GM12878 (cell line): ENCODE measurements around the gene TMEM120B. TPM values are rescaled to one million over a fixed set of nuclear protein-coding genes. Genes with fewer than 3 reads are reported as not detected.
"Not testable (repeated sequence)": the region's sequence is repeated elsewhere in the genome, so short reads cannot be mapped to it uniquely, and the experiment has no call there.

ENCODE experiments used
- ATAC-seq: fragments of 200-7000 bp; cut with Tn5 transposase; 3 replicates; pipeline ENCODE4 v1.9.1; 2020; ENCODE audit warnings: mild to moderate bottlenecking, moderate library complexity
- BruUV-seq: library from RNA; stranded (reverse); fragments of 400-500 nt; replicated peaks from 2 replicates; lab custom pipeline; 2021; lab: Mats Ljungman, UMichigan
- CTCF ChIA-PET: fragments of 300-600 bp; sonication (Branson Sonifier 250); formaldehyde crosslinking; extraction: SDS; loops from one replicate; lab custom pipeline; 2021; ENCODE audit warnings: inconsistent platforms; lab: Yijun Ruan, JAX
- POLR2A ChIA-PET: fragments of 350-600 bp; formaldehyde crosslinking; extraction: SDS; loops from one replicate; lab custom pipeline; 2021; ENCODE audit warnings: inconsistent platforms; lab: Charles Lee
- RAD21 ChIA-PET: fragments of 300-600 bp; sonication (Branson Sonifier 250); formaldehyde crosslinking; loops from one replicate; lab custom pipeline; 2023; ENCODE audit warnings: antibody characterized with exemption; ENCODE audit not compliant: unreplicated experiment; lab: Charles Lee
- SMC1A ChIA-PET: fragments of 300-600 bp; sonication (Branson Sonifier 250); formaldehyde crosslinking; loops from one replicate; lab custom pipeline; 2023; ENCODE audit not compliant: unreplicated experiment, uncharacterized antibody; lab: Charles Lee
- DNase-seq: peaks from one replicate; pipeline ENCODE4 v3.0.0-alpha.2; 2011; ENCODE audit warnings: low read depth, low spot score
- FAIRE-seq: peaks from 3 replicates; lab custom pipeline; 2011; peaks lifted over from hg19 to GRCh38; lab: Jason Lieb, UNC
- H2AFZ ChIP-seq: 2 replicates; pipeline ENCODE4 v1.6.0; 2011; ENCODE audit warnings: low read depth, low read length, control low read depth; ENCODE audit not compliant: control insufficient read depth
- H3K27ac ChIP-seq: 2 replicates; pipeline ENCODE4 v1.5.1; 2011; ENCODE audit warnings: control low read depth; ENCODE audit not compliant: control insufficient read depth, insufficient read depth
- H3K27me3 ChIP-seq, 2 experiments: replicated peaks in 1 of 2; 2 replicates each; pipeline versions ENCODE4 v1.6.0 to v1.6.1; 2011; ENCODE audit warnings: low read length in 1 of 2; ENCODE audit not compliant: control insufficient read depth in 2 of 2, insufficient read depth in 2 of 2
- H3K36me3 ChIP-seq, 2 experiments: 2 replicates each; pipeline ENCODE4 v1.5.1; 2011; ENCODE audit warnings: low read length in 1 of 2; ENCODE audit not compliant: control insufficient read depth in 2 of 2, insufficient read depth in 2 of 2
- H3K4me1 ChIP-seq: 2 replicates; pipeline ENCODE4 v1.6.1; 2011; ENCODE audit warnings: mild to moderate bottlenecking, low read length, moderate library complexity, mixed read lengths; ENCODE audit not compliant: control insufficient read depth, insufficient read depth
- H3K4me2 ChIP-seq: 2 replicates; pipeline ENCODE4 v1.6.0; 2011; ENCODE audit warnings: control low read depth; ENCODE audit not compliant: control insufficient read depth, insufficient read depth
- H3K4me3 ChIP-seq: fragments of 200-600 bp; sonication (generic); 2 replicates; pipeline ENCODE4 v1.5.1; 2016
- H3K79me2 ChIP-seq: 2 replicates; pipeline ENCODE4 v1.6.0; 2011; ENCODE audit warnings: low read length; ENCODE audit not compliant: control insufficient read depth, insufficient read depth
- H3K9ac ChIP-seq: 2 replicates; pipeline ENCODE4 v1.8.0; 2011; ENCODE audit warnings: low read length, control low read depth, mixed read lengths; ENCODE audit not compliant: control insufficient read depth, insufficient read depth
- H3K9me3 ChIP-seq: replicated peaks from 3 replicates; pipeline ENCODE4 v1.5.1; 2011; ENCODE audit warnings: mild to moderate bottlenecking, low read length; ENCODE audit not compliant: control insufficient read depth, insufficient read depth
- H4K20me1 ChIP-seq: 2 replicates; pipeline ENCODE4 v1.6.0; 2011; ENCODE audit not compliant: control insufficient read depth, insufficient read depth
- ASH2L ChIP-seq: fragments of 300-600, 200-600 bp; sonication (generic); IDR thresholded peaks from 2 replicates; pipeline ENCODE4 v1.6.1; 2017; ENCODE audit warnings: low read depth, mild to moderate bottlenecking, borderline replicate concordance
- BMI1 ChIP-seq: fragments of 450-650 bp; IDR thresholded peaks from 2 replicates; pipeline ENCODE4 v1.6.1; 2016; ENCODE audit warnings: mild to moderate bottlenecking, moderate library complexity, borderline replicate concordance
- CEBPB ChIP-seq, 2 experiments: fragments of 150-350 bp in 1 of 2; IDR thresholded peaks; 2 replicates each; pipeline ENCODE4 v1.6.1; 2012 to 2014; ENCODE audit warnings: low read depth in 2 of 2, low read length in 2 of 2, borderline replicate concordance in 1 of 2, inconsistent platforms in 1 of 2
- EED ChIP-seq: sonication (generic); IDR thresholded peaks from 2 replicates; pipeline ENCODE4 v1.6.1; 2016; ENCODE audit warnings: antibody characterized with exemption, low read depth
- FOXM1 ChIP-seq: IDR thresholded peaks from 2 replicates; pipeline ENCODE4 v1.6.1; 2012; ENCODE audit warnings: low read depth, mild to moderate bottlenecking, inconsistent platforms, low read length, moderate library complexity
- GABPA ChIP-seq: IDR thresholded peaks from 2 replicates; pipeline ENCODE4 v1.6.1; 2014; ENCODE audit warnings: antibody characterized with exemption, low read depth, mild to moderate bottlenecking, inconsistent platforms
- NFIC ChIP-seq: IDR thresholded peaks from 2 replicates; pipeline ENCODE4 v1.6.1; 2012; ENCODE audit warnings: low read depth, mild to moderate bottlenecking, inconsistent platforms, low read length, moderate library complexity
- POLR2A ChIP-seq: IDR thresholded peaks from 2 replicates; pipeline ENCODE4 v1.6.1; 2011; ENCODE audit warnings: low read depth, mild to moderate bottlenecking, low read length
- POU2F2 ChIP-seq: IDR thresholded peaks from 3 replicates; pipeline ENCODE4 v1.6.1; 2011; ENCODE audit warnings: low read depth, mild to moderate bottlenecking, low read length, borderline replicate concordance
- RAD21 ChIP-seq: IDR thresholded peaks from 2 replicates; pipeline ENCODE4 v1.6.1; 2011; ENCODE audit warnings: mild to moderate bottlenecking, low read depth, low read length, moderate library complexity; ENCODE audit not compliant: insufficient read depth
- RB1 ChIP-seq: fragments of 450-650 bp; formaldehyde crosslinking; IDR thresholded peaks from 2 replicates; pipeline ENCODE4 v1.6.1; 2017; ENCODE audit warnings: mild to moderate bottlenecking, borderline replicate concordance
- RCOR1 ChIP-seq: conservative IDR thresholded peaks from 2 replicates; pipeline ENCODE4 v1.6.1; 2012; ENCODE audit warnings: low read depth, low read length, improper control_type of control experiment
- REST ChIP-seq: IDR thresholded peaks from 2 replicates; pipeline ENCODE4 v1.6.1; 2012; ENCODE audit warnings: mild to moderate bottlenecking, low read depth, low read length
- SUZ12 ChIP-seq: fragments of 200-600 bp; sonication (generic); IDR thresholded peaks from one replicate; pipeline ENCODE4 v1.6.1; 2018; ENCODE audit warnings: antibody characterized with exemption, mild to moderate bottlenecking; ENCODE audit not compliant: unreplicated experiment
- YBX1 ChIP-seq: fragments of 450-650 bp; IDR thresholded peaks from 2 replicates; pipeline ENCODE4 v1.6.1; 2016; ENCODE audit warnings: antibody characterized with exemption
- ZSCAN29 ChIP-seq: fragments of 450-650 bp; IDR thresholded peaks from 2 replicates; pipeline ENCODE4 v1.6.1; 2017; ENCODE audit warnings: mild to moderate bottlenecking, moderate library complexity
- ZZZ3 ChIP-seq: IDR thresholded peaks from 2 replicates; pipeline ENCODE4 v1.6.1; 2011; ENCODE audit warnings: low read depth; ENCODE audit not compliant: control insufficient read depth, insufficient read length
- WGBS: methylation state at CpG from one replicate; pipeline ENCODE4 v1.1.6; 2016; ENCODE audit warnings: low lambda C conversion rate; ENCODE audit not compliant: insufficient replicate concordance, insufficient coverage; ENCODE audit errors: missing lambda C conversion rate; 5-methylcytosine and 5-hydroxymethylcytosine counted together
- in situ Hi-C: fragments of 300-500 bp; cut with MboI; formaldehyde crosslinking; loops from 9 replicates; pipeline ENCODE4 v1.14.3; 2018; ENCODE audit warnings: mixed read lengths
- intact Hi-C: fragments of 100-400 bp; cut with micrococcal nuclease; formaldehyde crosslinking; loops from one replicate; pipeline ENCODE4 v1.14.2; 2022; ENCODE audit not compliant: unreplicated experiment
- polyA plus RNA-seq, 11 experiments: library from polyadenylated mRNA; depleted of rRNA in 4 of 11; unstranded in 6 of 11; stranded (reverse) in 5 of 11; fragments of >200 nt; fragmentation: Nextera tagmentation in 4 of 11; fragmentation: Illumina TruSeq in 1 of 11; extraction: Ambion mirVana in 4 of 11; extraction: Trizol in 1 of 11; gene quantifications; 1 replicate in 1 of 11; 2 replicates in 10 of 11; pipeline versions ENCODE4 v1.2.1 to v1.2.3, GENCODE V29; 2011 to 2016; ENCODE audit warnings: inconsistent platforms in 2 of 11, missing spikeins in 2 of 11, low read depth in 1 of 11
- total RNA-seq, 4 experiments: library from RNA; depleted of rRNA in 3 of 4; stranded (reverse); fragments of >200 nt in 3 of 4; fragmentation: Illumina TruSeq in 1 of 4; extraction: Trizol in 1 of 4; gene quantifications; 2 replicates each; pipeline versions ENCODE4 v1.2.1 to v1.2.3, GENCODE V29; 2013 to 2021

TMEM120B gene
- total and polyA plus RNA-seq, 10 of the 15 experiments (the other 5 are each of a cell fraction or from before 2014, with no cell fraction given), result 4.0 to 26.2 (median 9.2) TPM

- peaks cover 2 to 3% of the 10 kb centered on the region in 2 experiments; a peak in 2 of 4 replicates for H3K36me3 ChIP-seq
- WGBS, result 88% methylated on average over 6 of the region's 6 CpGs
- no peak overlapping the region for H3K9ac ChIP-seq
- POLR2A ChIA-PET, result interaction anchor here (0.6 kb wide), 1 partner anchor 327 kb away, joined by 3 read pairs; no protein-coding TSS in a partner anchor
- H3K4me3 ChIP-seq, result no peak overlapping the region
- SMC1A ChIA-PET, result no interaction called here
- ATAC-seq, result no peak
- TF ChIP-seq ASH2L (no peak), YBX1 (no peak), NFIC (no peak), FOXM1 (no peak), ZZZ3 (no peak), CEBPB (IDR thresholded peaks at IDR 0.05; ENCODE audit: borderline replicate concordance in 1 of 2, low read depth in 2 of 2, low read length in 2 of 2) (no peak), ZSCAN29 (no peak), EED (no peak), POLR2A (no peak), RB1 (no peak), RCOR1 (no peak), SUZ12 (no peak), GABPA (no peak), BMI1 (no peak), REST (no peak), POU2F2 (no peak), RAD21 (no peak)
- no peaks in the 10 kb centered on the region for H3K27me3 ChIP-seq
- no peaks in the 10 kb centered on the region for H3K79me2 ChIP-seq
- H3K9me3 ChIP-seq, result no peaks in the 10 kb centered on the region
- no peak overlapping the region for H3K27ac ChIP-seq
- no peaks in the 10 kb centered on the region for H4K20me1 ChIP-seq
- H3K4me1 ChIP-seq, result no peaks in the 10 kb centered on the region
- no peak overlapping the region for H2AFZ ChIP-seq
- DNase-seq, result no peak
- RAD21 ChIA-PET, result no interaction called here
- CTCF ChIA-PET, result no interaction called here
- H3K4me2 ChIP-seq, result no peak overlapping the region
- in situ Hi-C loops, result no loop called here
- BruUV-seq, result no TSS peak
- intact Hi-C loops, result no loop called here
- no peak for FAIRE-seq
These were observed 29.2 kb downstream of the TMEM120B start for GRCh38 chr12:121741743-121742142.

DNA sequence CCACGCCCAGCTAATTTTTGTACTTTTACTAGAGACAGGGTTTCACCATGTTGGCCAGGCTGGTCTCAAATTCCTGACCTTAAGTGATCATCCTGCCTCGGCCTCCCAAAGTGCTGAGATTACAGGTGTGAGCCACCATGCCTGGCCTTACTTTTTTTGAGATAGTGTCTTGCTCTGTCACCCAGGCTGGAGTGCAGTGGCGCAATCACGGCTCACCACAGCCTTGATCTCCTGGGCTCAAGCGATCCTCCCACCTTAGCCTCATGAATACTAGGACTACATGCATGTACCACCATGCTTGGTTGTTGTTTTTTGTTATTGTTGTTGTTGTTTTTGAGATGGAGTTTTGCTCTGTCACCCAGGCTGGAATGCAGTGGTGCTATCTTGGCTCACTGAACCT, 33.0 kb downstream of the TMEM120B start:
- ATAC-seq, FAIRE-seq, H3K9me3 ChIP-seq, RAD21 ChIA-PET, H3K36me3 ChIP-seq, BruUV-seq, SMC1A ChIA-PET, H4K20me1 ChIP-seq, H3K4me1 ChIP-seq, H3K4me2 ChIP-seq, intact Hi-C loops, H3K79me2 ChIP-seq, H3K27ac ChIP-seq, in situ Hi-C loops, H3K4me3 ChIP-seq, H3K27me3 ChIP-seq, DNase-seq, POLR2A ChIA-PET, H3K9ac ChIP-seq, H2AFZ ChIP-seq, CTCF ChIA-PET: not testable (repeated sequence)
- WGBS, result 95% methylated on average over 5 of the region's 5 CpGs
